Inflammatory macrophage treated with lipopolysaccharide for 1 hour (primary cell): Measurements from ENCODE around the gene CACNA2D2.

ENCODE experiments used
- DNase-seq, 2 donors: peaks; one replicate each; pipeline ENCODE4 v3.0.0-alpha.2; 2020 to 2022

The CACNA2D2 gene

GRCh38 chr3:50388720-50389413, 114.6 kb downstream of the CACNA2D2 start:
- no peak for DNase-seq

GRCh38 chr3:50388016-50388719, 115.3 kb downstream of the CACNA2D2 start:
- DNase-seq, result no peak

- no peak for DNase-seq
Observed at GRCh38 chr3:50385754-50386153, 117.7 kb downstream of the CACNA2D2 start.

- no peak for DNase-seq
Observed at GRCh38 chr3:50383750-50384149, 119.7 kb downstream of the CACNA2D2 start.

- DNase-seq, result no peak
Observed at GRCh38 chr3:50382722-50383121, 120.7 kb downstream of the CACNA2D2 start.

- DNase-seq, result no peak
Observed at GRCh38 chr3:50381383-50381782, 122.1 kb downstream of the CACNA2D2 start.

GRCh38 chr3:50380405-50381085, 122.9 kb downstream of the CACNA2D2 start:
- DNase-seq, result no peak

GRCh38 chr3:50378757-50379156, 124.7 kb downstream of the CACNA2D2 start:
- no peak for DNase-seq

GRCh38 chr3:50378024-50378423, 125.4 kb downstream of the CACNA2D2 start:
- no peak for DNase-seq

GRCh38 chr3:50375258-50375931, 128.0 kb downstream of the CACNA2D2 start:
- DNase-seq, result no peak

GRCh38 chr3:50374363-50375257, 128.8 kb downstream of the CACNA2D2 start:
- no peak for DNase-seq

GRCh38 chr3:50373146-50374051, 130.0 kb downstream of the CACNA2D2 start:
- no peak for DNase-seq

GRCh38 chr3:50372349-50372748, 131.1 kb downstream of the CACNA2D2 start:
- no peak for DNase-seq

GRCh38 chr3:50371133-50371685, 132.2 kb downstream of the CACNA2D2 start:
- DNase-seq, result no peak

GRCh38 chr3:50370594-50370993, 132.8 kb downstream of the CACNA2D2 start:
- DNase-seq, result no peak

- no peak for DNase-seq
Observed at GRCh38 chr3:50369012-50369670, 134.3 kb downstream of the CACNA2D2 start.

GRCh38 chr3:50365842-50366220, 137.6 kb downstream of the CACNA2D2 start:
- DNase-seq, result no peak

GRCh38 chr3:50365080-50365841, 138.2 kb downstream of the CACNA2D2 start:
- peak; percentile 54 to 79 for DNase-seq

GRCh38 chr3:50364573-50365079, 138.8 kb downstream of the CACNA2D2 start:
- DNase-seq, result no peak
